ENCODE measurements around the gene MACROD2.

GRCh38 chr20:14566505-14566904 lies 571.2 kb downstream of the MACROD2 start:
- TF ChIP-seq CTCF (IDR thresholded peaks at IDR 0.05): no peak
- no peak for TF ChIP-seq POLR2A (IDR thresholded peaks at IDR 0.05)
